Measurements from ENCODE around the gene SNX14.

SNX14 gene

GRCh38 chr6:85463621-85464259 is 129.9 kb downstream of the SNX14 start:
- no peak for DNase-seq

DNA sequence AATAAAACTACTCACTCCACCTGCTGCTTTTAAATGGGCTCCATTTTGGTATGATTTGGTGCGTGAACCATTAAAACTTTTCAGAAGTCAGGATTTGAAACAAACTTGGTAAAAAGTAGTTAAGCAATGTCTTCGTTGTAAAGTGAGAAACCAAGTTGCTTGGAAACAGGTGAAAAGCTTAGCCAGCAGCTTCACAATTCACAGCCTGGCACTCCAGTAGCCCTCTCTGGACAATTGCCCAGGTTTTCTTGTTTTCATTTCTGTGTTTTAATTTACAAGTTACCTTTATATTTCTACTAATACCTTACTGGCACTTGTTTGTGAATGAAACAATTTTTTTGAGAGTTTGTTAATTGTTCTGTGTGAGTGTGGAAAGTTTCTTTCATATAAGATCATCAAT is 131.0 kb downstream of the SNX14 start:
- DNase-seq, result no peak

- no peak for DNase-seq
Observed at GRCh38 chr6:85461798-85462170, 131.9 kb downstream of the SNX14 start.

- no peak for DNase-seq
Observed at GRCh38 chr6:85460921-85461797, 132.5 kb downstream of the SNX14 start.

DNA sequence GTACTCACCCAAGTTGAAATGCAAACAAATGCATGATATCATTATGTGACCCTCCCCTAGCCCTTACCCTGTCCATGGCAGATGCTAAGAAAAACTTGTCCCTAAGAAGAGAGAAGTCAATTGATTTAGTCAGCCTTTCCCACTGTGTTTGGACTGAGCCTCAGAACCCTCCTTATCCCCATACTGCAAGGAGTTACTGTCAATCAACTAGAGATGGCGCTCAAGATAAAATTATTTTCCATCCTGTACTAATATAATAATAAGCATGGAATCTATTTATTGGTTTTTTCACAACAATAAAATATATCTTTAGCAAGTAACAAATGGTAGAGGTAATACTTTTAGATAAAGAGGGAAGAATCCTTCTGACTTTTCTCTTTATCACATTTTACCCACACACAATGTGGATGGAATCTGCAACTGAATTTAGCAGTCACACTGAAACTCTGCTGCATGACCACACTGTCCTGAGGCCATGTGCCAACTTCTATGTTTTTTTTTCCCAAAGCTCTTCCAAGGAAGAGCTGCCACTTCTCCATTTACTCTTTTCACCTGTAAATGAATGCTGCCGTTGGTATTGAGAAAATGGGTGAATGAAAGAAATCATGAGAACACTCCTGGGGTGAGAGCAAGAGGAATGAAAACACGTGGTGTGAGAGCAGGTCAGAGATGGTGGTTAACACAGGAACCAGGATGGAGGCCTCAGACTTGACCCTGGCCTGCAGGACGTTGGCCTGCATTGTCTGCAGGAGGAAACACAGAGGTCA is 133.3 kb downstream of the SNX14 start:
- DNase-seq, result no peak

DNA sequence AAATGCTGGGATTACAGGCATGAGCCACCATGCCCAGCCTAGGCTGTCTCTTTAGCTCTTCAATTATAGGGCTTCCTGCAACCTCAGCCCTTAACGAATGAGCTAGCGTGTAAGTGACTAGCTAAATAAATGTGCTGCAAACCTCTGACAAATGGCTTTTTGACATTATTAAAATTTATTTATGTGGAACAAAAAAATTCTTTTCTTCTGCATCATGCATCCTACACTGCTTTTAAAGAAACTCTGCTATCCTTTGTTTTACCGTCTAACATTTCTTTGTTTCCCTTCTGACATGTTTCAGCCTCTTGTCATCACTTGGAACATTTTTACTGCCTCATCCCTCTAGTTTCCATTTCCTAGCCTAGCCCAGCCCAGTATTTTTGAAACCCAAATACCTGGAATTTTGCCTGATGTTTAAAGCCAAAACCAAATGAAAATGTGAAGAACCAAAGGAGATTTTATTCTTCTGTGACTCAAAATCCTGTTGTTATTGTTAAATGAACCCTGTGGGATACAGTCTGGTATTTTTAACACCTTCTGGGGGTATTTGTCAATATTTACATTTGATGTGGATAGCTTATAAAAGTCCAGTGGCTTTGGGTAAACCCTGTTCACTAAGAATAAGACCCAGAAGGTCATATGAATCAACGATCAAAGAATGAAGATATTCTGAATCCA is 134.3 kb downstream of the SNX14 start:
- no peak for DNase-seq

DNA sequence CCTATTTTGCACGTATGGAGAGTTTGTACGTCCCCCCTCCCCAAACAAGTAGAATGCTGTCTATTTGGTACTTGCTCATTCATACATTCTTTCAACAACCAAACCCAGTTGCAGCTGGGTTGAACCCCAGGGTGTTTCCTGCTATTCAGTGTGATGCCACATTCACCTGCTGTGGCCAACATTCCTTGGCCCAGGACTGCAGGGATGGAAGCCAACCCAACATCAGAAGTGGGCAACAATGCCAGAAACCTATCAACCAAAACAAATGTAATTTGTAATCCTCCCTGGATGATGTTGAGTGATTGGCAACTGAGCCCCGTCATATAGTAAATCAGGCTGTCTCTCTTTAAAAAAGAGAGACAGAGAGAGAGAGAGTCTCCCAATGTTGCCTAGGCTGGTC is 134.9 kb downstream of the SNX14 start:
- no peak for DNase-seq

DNA sequence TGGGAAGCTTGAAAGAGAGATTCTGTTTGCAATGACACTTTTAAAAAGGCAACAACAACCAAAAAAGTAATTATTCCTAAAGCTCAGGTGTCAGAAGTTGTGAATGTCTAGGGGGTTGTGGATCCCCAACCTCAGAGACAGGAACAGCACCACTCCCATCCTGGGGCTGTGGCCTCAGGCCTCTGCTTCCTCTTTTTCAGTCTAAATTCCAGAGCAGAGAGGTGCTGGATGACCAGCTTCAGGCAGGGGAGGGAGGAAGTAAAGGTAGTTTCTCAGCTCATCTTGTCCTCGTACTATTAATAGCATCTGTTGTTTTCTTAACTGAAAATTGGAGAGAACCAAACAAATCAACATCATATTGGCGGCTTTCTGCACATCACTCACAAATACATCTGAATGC is 135.5 kb downstream of the SNX14 start:
- DNase-seq, result no peak

GRCh38 chr6:85456782-85457181 is 136.9 kb downstream of the SNX14 start:
- DNase-seq, result no peak

Measured in effector CD4-positive, alpha-beta T cell (primary cell).